Glutamatergic neuron (in vitro differentiated cells): ENCODE data around the gene ACLY. TPM values are rescaled to one million over a fixed set of nuclear protein-coding genes. Genes with fewer than 3 reads are reported as not detected.

Experiments used
- DNase-seq: peaks from one replicate; pipeline ENCODE4 v3.0.0; 2022
- H3K27ac Mint-ChIP-seq: one replicate; pipeline ENCODE4 v1.8.0; 2020; ENCODE audit warnings: mild to moderate bottlenecking, mixed read lengths, inconsistent platforms; ENCODE audit not compliant: unreplicated experiment
- H3K27me3 Mint-ChIP-seq: one replicate; pipeline ENCODE4 v1.8.0; 2020; ENCODE audit warnings: mild to moderate bottlenecking, moderate library complexity, mixed read lengths, inconsistent platforms; ENCODE audit not compliant: unreplicated experiment
- H3K36me3 Mint-ChIP-seq: one replicate; pipeline ENCODE4 v1.8.0; 2020; ENCODE audit warnings: mild to moderate bottlenecking, mixed read lengths, inconsistent platforms; ENCODE audit not compliant: unreplicated experiment
- H3K4me1 Mint-ChIP-seq: one replicate; pipeline ENCODE4 v1.8.0; 2020; ENCODE audit warnings: mild to moderate bottlenecking, low read depth, mixed read lengths, inconsistent platforms; ENCODE audit not compliant: unreplicated experiment
- H3K4me3 Mint-ChIP-seq: one replicate; pipeline ENCODE4 v1.8.0; 2020; ENCODE audit warnings: mild to moderate bottlenecking, mixed read lengths, inconsistent platforms; ENCODE audit not compliant: unreplicated experiment
- H3K9me3 Mint-ChIP-seq: one replicate; pipeline ENCODE4 v1.8.0; 2020; ENCODE audit warnings: mild to moderate bottlenecking, moderate library complexity, mixed read lengths, inconsistent platforms; ENCODE audit not compliant: unreplicated experiment
- CTCF ChIP-seq: fragments of 200-600 bp; sonication (generic); IDR thresholded peaks from one replicate; pipeline ENCODE4 v1.5.0; 2021; ENCODE audit not compliant: partially characterized antibody, unreplicated experiment
- total RNA-seq: library from RNA; stranded (reverse); fragmentation: NEBNext Ultra II Directional; extraction: Animal tissue kit (Norgen Biotek cat#: 25700); gene quantifications from one replicate; pipeline ENCODE4 v1.2.1, GENCODE V29; 2021; ENCODE audit not compliant: unreplicated experiment

The ACLY gene
- total RNA-seq, 1 donor from 2014 or later = 625 TPM

GRCh38 chr17:41868568-41868967 lies 50.2 kb downstream of the ACLY start:
- H3K27ac Mint-ChIP-seq = no peak overlapping the region
- H3K4me3 Mint-ChIP-seq = no peak overlapping the region
- peaks cover 6% of the 10 kb centered on the region for H3K9me3 Mint-ChIP-seq
- no peak for DNase-seq
- no peak for TF ChIP-seq CTCF
- no peaks in the 10 kb centered on the region for H3K4me1 Mint-ChIP-seq
- peaks cover 14% of the 10 kb centered on the region for H3K27me3 Mint-ChIP-seq
- no peaks in the 10 kb centered on the region for H3K36me3 Mint-ChIP-seq

GRCh38 chr17:41865596-41865893 lies 53.2 kb downstream of the ACLY start:
- H3K4me3 Mint-ChIP-seq = peak overlapping the region; percentile 82

GRCh38 chr17:41864836-41865595 lies 53.7 kb downstream of the ACLY start, which contains the start of gene KLHL11:
Gene KLHL11, minus strand, starts transcription at chr17:41865423. Its CDS starts 53 bp downstream, at chr17:41865370.
- DNase-seq = peak; percentile 89
- Mint-ChIP-seq H3K27me3 (peaks cover 7% of the 10 kb centered on the region), H3K4me3 (peak within 1 kb of the TSS; percentile 82), H3K27ac (peak within 1 kb of the TSS; percentile 62), H3K4me1 (peaks cover 9% of the 10 kb centered on the region), H3K9me3 (peaks cover 6% of the 10 kb centered on the region), H3K36me3 (no peaks in the 10 kb centered on the region)
- no peak for TF ChIP-seq CTCF

More at GRCh38 chr17:41865596-41865893, 53.2 kb downstream of the ACLY start:
- H3K36me3 Mint-ChIP-seq = no peaks in the 10 kb centered on the region
- no peak for TF ChIP-seq CTCF
- peaks cover 5% of the 10 kb centered on the region for H3K4me1 Mint-ChIP-seq
- peaks cover 6% of the 10 kb centered on the region for H3K9me3 Mint-ChIP-seq
- H3K27me3 Mint-ChIP-seq = peaks cover 9% of the 10 kb centered on the region
- peak overlapping the region; percentile 62 for H3K27ac Mint-ChIP-seq
- no peak for DNase-seq

GRCh38 chr17:41864498-41864835 lies 54.3 kb downstream of the ACLY start:
- no peak for DNase-seq
- TF ChIP-seq CTCF = no peak
- H3K27me3 Mint-ChIP-seq = peaks cover 7% of the 10 kb centered on the region
- no peak overlapping the region for H3K27ac Mint-ChIP-seq
- peaks cover 6% of the 10 kb centered on the region for H3K9me3 Mint-ChIP-seq
- H3K4me3 Mint-ChIP-seq = no peak overlapping the region
- H3K4me1 Mint-ChIP-seq = peaks cover 13% of the 10 kb centered on the region
- no peaks in the 10 kb centered on the region for H3K36me3 Mint-ChIP-seq

- H3K36me3 Mint-ChIP-seq = no peaks in the 10 kb centered on the region
- peaks cover 13% of the 10 kb centered on the region for H3K4me1 Mint-ChIP-seq
- H3K9me3 Mint-ChIP-seq = peaks cover 4% of the 10 kb centered on the region
- H3K27me3 Mint-ChIP-seq = peaks cover 9% of the 10 kb centered on the region
- no peak overlapping the region for H3K27ac Mint-ChIP-seq
- H3K4me3 Mint-ChIP-seq = no peak overlapping the region
- no peak for DNase-seq
- TF ChIP-seq CTCF = no peak
Observed at GRCh38 chr17:41863074-41863848, 55.5 kb downstream of the ACLY start.
